ENCODE data around the gene DTHD1.
A peak's percentile ranks its signal among the peaks of the same experiment; 100 is the strongest.

Gene DTHD1

GRCh38 chr4:36281384-36282106 lies at the start of gene DTHD1:
TSS of gene DTHD1 (plus strand) at chr4:36281616. CDS start at chr4:36281759, 143 bp downstream.
- H3K4me3 ChIP-seq (ENCODE audit: low read length): no peak within 1 kb of the TSS
- TF ChIP-seq ZNF274 (IDR thresholded peaks at IDR 0.05; ENCODE audit: low read depth, low read length): no peak

DNA sequence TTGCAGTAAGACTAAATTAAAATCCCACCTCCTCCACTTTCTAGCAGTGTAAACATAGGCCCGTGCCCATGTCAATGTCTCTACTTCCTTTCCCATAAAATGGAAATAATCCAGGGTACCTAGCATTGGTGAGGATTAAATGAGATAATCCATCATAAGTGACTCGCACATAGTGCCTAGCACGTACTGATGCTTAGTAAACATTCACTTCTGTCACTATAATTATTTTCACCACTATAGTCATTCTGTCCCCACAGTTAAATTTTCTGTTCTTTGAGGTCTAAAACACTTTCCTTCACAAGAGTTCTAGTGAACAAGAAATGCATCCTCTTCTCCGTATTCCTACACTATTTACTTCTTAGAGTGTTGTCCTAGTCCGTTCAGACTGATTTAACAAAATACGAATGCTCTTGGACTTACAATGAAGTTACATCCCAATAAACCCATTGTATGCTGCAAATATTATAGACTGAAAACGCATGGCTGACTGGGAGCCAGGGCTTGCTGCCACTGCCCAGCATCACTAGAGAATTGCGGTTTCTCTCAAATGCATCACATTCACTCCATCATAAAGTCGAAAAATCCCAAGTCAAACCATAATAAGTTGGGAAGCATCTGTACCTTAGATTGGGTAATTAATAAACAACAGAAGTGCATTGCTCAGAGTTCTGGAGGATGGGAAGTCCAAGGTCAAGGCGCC lies 47.7 kb upstream of the DTHD1 start:
- no peak overlapping the region for H3K4me3 ChIP-seq (ENCODE audit: low read length)
- no peak for TF ChIP-seq ZNF274 (IDR thresholded peaks at IDR 0.05; ENCODE audit: low read depth, low read length)

DNA sequence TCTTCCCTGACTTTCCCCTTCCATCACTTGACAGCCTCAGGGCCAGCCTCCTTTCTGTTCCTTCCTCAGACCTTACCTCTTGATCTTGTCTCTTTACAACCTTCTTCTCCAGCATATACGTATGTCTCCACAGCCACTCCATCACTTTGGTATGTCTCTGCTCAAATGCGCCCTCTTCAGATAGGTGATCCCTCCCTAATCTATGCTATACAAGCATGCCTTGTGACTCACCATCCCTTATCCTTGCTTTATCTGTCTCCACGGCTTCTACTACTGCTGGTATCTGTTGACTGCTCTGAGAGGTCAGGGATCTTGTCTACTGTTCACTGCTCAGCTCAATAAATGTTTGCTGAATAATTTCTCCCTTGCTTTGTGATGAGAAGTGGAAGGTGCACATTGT lies 46.1 kb upstream of the DTHD1 start:
- TF ChIP-seq ZNF274 (IDR thresholded peaks at IDR 0.05; ENCODE audit: low read depth, low read length): no peak
- H3K4me3 ChIP-seq (ENCODE audit: low read length): no peak overlapping the region

DNA sequence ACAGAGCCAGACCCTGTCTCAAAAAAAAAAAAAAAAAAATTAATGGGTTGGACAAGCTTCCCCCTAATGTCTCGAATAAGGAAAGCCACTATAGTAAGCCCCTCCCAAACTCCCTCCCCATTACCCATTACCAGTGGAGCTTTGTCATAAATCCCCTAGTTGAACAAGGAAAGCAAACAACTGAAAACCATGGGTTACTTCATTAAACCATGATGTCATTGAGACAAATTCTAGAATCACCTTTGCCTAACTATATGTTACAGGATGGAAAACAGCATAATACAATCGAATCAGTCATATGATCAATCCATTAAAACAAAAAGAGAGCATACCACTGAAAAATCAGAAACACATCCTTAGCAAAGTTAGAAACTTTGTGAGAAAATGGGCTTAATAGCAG lies 45.3 kb upstream of the DTHD1 start:
- no peak overlapping the region for H3K4me3 ChIP-seq (ENCODE audit: low read length)
- no peak for TF ChIP-seq ZNF274 (IDR thresholded peaks at IDR 0.05; ENCODE audit: low read depth, low read length)

DNA sequence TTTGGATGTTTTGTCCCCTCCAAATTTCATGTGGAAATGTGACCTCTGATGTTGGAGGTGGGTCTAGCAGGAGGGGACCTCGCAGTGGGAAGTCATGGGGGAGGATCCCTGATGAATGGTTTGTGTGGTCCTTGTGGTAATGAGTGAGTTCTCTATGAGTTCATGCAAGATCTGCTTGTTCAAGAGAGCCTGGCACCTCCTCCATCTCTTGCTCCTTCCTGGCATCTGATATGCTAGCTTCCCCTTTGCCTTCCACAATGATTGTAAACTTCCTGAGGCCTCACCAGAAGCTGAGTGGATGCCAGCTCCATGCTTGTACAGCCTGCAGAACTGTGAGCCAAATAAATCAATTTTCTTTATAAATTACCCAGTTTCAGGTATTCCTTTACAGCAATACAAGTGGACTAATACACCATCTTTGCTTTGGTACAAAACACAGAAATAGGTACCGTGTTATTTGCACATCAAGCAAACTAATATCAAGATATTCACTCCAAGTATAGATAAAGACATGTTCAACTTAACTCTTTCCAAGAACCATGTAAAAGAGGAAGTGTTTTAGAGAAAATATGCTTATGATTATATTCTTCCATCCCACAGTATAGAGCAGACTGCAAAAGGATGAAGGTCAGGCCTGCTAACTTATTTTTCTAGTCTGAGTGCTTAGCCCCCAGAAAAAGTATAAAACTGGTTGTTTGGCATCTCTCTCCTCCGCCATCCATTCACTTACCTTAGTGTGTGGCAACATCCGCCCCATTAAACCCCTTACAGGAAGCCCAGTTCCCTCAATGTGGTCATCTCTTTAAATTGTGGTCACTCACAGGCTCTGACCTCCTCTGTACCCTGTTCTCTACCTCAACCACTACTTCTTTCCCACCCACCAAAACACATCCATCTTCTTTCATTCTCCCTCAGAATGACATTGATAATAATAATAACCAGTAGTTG lies 43.8 kb upstream of the DTHD1 start:
- H3K4me3 ChIP-seq (ENCODE audit: low read length): no peak overlapping the region
- no peak for TF ChIP-seq ZNF274 (IDR thresholded peaks at IDR 0.05; ENCODE audit: low read depth, low read length)

DNA sequence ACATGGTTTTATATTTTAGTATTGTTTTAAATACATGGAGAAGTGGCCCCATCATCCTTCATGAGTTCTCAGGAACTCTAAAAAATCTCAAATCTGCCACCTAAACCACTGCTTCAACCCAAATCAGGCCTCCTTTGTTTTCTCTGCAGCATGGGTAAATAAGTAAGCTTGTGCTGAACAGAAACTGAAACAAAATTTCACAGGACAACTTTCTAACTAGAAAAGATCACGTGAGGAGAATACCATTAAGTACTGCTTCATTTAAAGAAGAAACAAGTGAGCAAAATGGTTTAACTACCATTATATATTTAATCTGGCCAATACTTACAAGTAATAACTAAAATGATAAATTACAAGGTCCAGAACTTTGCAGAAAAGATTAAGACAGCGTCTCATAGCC lies 39.6 kb upstream of the DTHD1 start:
- H3K4me3 ChIP-seq (ENCODE audit: low read length): peak overlapping the region; percentile 98; the same call in 1 of the 2 replicates
- TF ChIP-seq ZNF274 (IDR thresholded peaks at IDR 0.05; ENCODE audit: low read depth, low read length): no peak

GRCh38 chr4:36242629-36243354 lies 38.6 kb upstream of the DTHD1 start:
- peak overlapping the region; percentile 98; the same call in 1 of the 2 replicates for H3K4me3 ChIP-seq (ENCODE audit: low read length)
- no peak for TF ChIP-seq ZNF274 (IDR thresholded peaks at IDR 0.05; ENCODE audit: low read depth, low read length)

DNA sequence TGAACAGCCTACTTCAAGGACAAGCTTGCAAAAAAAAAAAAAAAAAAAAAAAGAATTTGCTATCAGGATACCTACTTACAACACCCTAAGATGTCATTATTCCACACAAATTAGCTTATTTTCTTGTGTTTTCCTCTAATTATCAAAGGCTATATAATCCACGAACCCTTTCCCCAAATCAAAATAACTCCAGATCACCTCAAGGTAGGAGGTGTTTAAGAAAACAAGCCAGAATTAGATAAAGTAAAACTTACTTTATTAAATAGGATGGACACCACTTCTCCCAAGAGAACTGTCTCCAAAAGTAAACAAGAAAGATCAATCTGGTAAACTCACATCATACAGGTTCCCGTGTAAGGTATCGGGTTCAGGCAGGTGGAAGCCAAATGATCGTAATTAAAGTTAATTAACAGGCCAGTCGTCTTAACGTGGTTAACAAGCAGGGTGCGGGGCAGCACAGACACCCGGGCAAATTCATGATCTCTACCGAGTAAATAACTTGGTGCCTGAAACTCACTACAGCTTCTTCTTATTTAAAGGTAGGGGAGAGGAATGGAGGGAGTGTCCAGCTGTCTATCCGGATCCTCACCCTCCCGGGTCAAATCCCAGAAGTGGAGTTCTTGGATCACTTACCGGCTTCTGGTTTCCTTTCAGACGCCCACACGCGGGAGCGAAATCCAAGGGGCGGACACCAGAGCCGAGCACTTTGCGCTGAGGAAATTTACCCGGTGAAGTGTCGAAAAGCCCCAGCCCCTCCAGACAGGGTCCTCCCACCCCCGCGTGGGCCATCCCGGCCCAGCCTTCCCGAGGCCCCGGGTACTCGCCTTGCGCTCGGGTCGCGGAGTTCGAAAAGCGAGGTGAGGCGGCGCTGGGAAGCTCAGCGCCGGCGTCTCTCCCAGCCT lies 37.8 kb upstream of the DTHD1 start:
- peak overlapping the region; percentile 98 for H3K4me3 ChIP-seq (ENCODE audit: low read length)
- TF ChIP-seq ZNF274 (IDR thresholded peaks at IDR 0.05; ENCODE audit: low read depth, low read length): no peak

- TF ChIP-seq ZNF274 (IDR thresholded peaks at IDR 0.05; ENCODE audit: low read depth, low read length): no peak
- peak within 1 kb of the TSS; percentile 98 for H3K4me3 ChIP-seq (ENCODE audit: low read length)
Observed at GRCh38 chr4:36244257-36245082, 36.9 kb upstream of the DTHD1 start, which contains the start of gene ARAP2. TSS of gene ARAP2 (minus strand) at chr4:36244514. CDS start at chr4:36229486, 15,028 bp downstream.

GRCh38 chr4:36249610-36250009 lies 31.8 kb upstream of the DTHD1 start:
- no peak overlapping the region for H3K4me3 ChIP-seq (ENCODE audit: low read length)
- no peak for TF ChIP-seq ZNF274 (IDR thresholded peaks at IDR 0.05; ENCODE audit: low read depth, low read length)

DNA sequence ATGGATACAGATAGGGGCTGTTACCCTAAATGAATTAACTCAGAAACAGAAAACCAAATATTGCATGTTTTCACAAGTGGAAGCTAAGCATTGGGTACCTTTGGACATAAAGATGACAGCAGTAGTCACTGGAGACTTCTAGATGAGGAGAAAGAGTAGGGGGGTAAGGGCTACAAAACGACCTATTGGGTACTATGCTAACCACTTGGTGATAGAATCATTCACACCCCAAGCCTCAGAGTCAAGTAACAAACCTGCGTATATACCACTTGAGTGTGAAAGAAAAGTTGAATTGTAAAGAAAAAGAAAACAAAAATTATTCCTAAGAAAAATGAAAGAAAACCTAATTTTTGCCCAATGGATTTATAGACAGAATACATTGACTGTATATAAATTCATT lies 29.4 kb upstream of the DTHD1 start:
- H3K4me3 ChIP-seq (ENCODE audit: low read length): no peak overlapping the region
- TF ChIP-seq ZNF274 (IDR thresholded peaks at IDR 0.05; ENCODE audit: low read depth, low read length): no peak

- H3K4me3 ChIP-seq (ENCODE audit: low read length): no peak overlapping the region
- TF ChIP-seq ZNF274 (IDR thresholded peaks at IDR 0.05; ENCODE audit: low read depth, low read length): no peak
Observed at GRCh38 chr4:36254371-36254770, 27.0 kb upstream of the DTHD1 start.

Measured in GM08714 (cell line).